HEK293 (cell line): ENCODE results near the gene CRIP2.

Source experiments
- PRDM1 ChIP-seq: fragments of 450-650 bp; formaldehyde crosslinking; IDR thresholded peaks from 2 replicates; pipeline ENCODE4; 2016; ENCODE audit warnings: missing biosample characterization, missing genetic modification characterization
- REPIN1 ChIP-seq: fragments of 450-650 bp; formaldehyde crosslinking; IDR thresholded peaks from 2 replicates; pipeline ENCODE4 v1.5.1; 2017; ENCODE audit warnings: missing biosample characterization, missing genetic modification characterization, low read depth
- SALL2 ChIP-seq: fragments of 450-650 bp; formaldehyde crosslinking; IDR thresholded peaks from 2 replicates; pipeline ENCODE4 v1.5.0; 2017; ENCODE audit warnings: missing biosample characterization, mild to moderate bottlenecking, missing genetic modification characterization, borderline replicate concordance
- TCF7L2 ChIP-seq: IDR thresholded peaks from 2 replicates; pipeline ENCODE4 v1.6.1; 2011; ENCODE audit warnings: low read depth, mild to moderate bottlenecking, inconsistent platforms, low read length, moderate library complexity, borderline replicate concordance
- ZBTB1 ChIP-seq: fragments of 450-650 bp; formaldehyde crosslinking; IDR thresholded peaks from 2 replicates; pipeline ENCODE4 v1.5.1; 2016; ENCODE audit warnings: missing biosample characterization, missing genetic modification characterization
- ZBTB7A ChIP-seq: fragments of 450-650 bp; formaldehyde crosslinking; IDR thresholded peaks from 2 replicates; pipeline ENCODE4 v1.5.1; 2016; ENCODE audit warnings: low read depth, missing biosample characterization, missing genetic modification characterization
- ZNF10 ChIP-seq: fragments of 450-650 bp; formaldehyde crosslinking; IDR thresholded peaks from 2 replicates; pipeline ENCODE4 v1.5.1; 2017; ENCODE audit warnings: missing biosample characterization, missing genetic modification characterization
- ZNF549 ChIP-seq: fragments of 450-650 bp; IDR thresholded peaks from 2 replicates; pipeline ENCODE4 v1.5.1; 2018; ENCODE audit warnings: missing biosample characterization, missing genetic modification characterization, mild to moderate bottlenecking, inconsistent platforms, moderate library complexity
- TF ChIP-seq, protein P1 (sequence below): fragments of 450-650 bp; formaldehyde crosslinking; IDR thresholded peaks from 2 replicates; pipeline ENCODE4 v1.5.1; 2016; ENCODE audit warnings: missing biosample characterization, missing genetic modification characterization
- TF ChIP-seq, protein P2 (sequence below): fragments of 450-650 bp; formaldehyde crosslinking; IDR thresholded peaks from 2 replicates; pipeline ENCODE4 v1.5.1; 2016; ENCODE audit warnings: missing biosample characterization, missing genetic modification characterization
- TF ChIP-seq, protein P3 (sequence below): fragments of 450-650 bp; formaldehyde crosslinking; IDR thresholded peaks from 2 replicates; pipeline ENCODE4 v1.5.1; 2016; ENCODE audit warnings: missing biosample characterization, missing genetic modification characterization, low read depth
- TF ChIP-seq, protein P4 (sequence below): fragments of 450-650 bp; formaldehyde crosslinking; conservative IDR thresholded peaks from 2 replicates; pipeline ENCODE4 v1.5.1; 2016; ENCODE audit warnings: low read depth, missing biosample characterization, missing genetic modification characterization

DNA sequence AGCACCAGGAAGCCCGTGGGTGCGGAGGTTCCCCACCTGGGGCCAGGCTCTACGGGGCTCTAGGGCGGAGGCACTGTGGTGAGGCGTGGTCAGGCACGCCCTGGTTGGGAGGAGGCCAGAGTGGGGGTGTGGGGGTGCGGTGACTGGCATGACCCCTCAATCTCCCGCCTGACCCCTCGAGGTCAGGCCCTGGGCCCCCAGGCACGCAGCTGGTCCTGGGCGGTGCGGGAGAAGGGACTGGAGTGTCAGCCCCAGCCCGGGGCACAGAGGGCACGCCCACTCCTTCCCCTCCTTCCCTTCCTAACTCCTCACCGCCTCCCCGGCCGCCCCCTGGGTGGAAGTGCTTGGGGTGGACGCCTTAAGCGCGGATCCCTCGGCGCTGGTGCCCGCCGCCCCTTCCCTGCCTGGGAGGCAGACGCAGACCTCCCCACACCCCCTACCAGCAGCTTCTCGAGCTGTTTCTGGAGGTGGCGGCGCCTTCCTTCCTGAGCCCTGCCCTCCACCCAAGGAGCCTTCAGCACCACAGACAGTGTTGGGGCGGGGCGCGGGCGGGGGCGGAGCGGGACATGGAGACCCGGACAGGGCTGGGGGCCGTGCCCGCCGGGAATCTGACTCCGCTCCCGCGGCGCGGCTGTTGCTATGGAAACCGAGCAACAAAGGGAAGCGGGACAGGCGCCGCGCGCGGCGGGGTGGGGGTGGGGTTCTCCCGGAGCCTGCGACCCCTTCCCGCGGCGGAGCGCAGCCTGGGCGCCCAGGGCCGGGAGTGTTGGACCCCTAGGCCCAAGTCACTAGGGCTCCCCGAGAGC, 741 bp upstream of the CRIP2 start:
- TF ChIP-seq, protein P1, sequence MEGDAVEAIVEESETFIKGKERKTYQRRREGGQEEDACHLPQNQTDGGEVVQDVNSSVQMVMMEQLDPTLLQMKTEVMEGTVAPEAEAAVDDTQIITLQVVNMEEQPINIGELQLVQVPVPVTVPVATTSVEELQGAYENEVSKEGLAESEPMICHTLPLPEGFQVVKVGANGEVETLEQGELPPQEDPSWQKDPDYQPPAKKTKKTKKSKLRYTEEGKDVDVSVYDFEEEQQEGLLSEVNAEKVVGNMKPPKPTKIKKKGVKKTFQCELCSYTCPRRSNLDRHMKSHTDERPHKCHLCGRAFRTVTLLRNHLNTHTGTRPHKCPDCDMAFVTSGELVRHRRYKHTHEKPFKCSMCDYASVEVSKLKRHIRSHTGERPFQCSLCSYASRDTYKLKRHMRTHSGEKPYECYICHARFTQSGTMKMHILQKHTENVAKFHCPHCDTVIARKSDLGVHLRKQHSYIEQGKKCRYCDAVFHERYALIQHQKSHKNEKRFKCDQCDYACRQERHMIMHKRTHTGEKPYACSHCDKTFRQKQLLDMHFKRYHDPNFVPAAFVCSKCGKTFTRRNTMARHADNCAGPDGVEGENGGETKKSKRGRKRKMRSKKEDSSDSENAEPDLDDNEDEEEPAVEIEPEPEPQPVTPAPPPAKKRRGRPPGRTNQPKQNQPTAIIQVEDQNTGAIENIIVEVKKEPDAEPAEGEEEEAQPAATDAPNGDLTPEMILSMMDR (tag by site-specific recombination) = no peak
- TF ChIP-seq ZBTB7A (tag by site-specific recombination) (peak; percentile 76), ZBTB1 (tag by site-specific recombination) (no peak), ZNF10 (tag by site-specific recombination) (no peak), REPIN1 (tag by site-specific recombination) (no peak), TCF7L2 (0 out of 2 replicates have a peak, but pooled peaks have one; percentile 54), ZNF549 (tag by site-specific recombination) (no peak), PRDM1 (tag by site-specific recombination) (no peak), SALL2 (tag by site-specific recombination) (no peak)
- TF ChIP-seq, protein P2, sequence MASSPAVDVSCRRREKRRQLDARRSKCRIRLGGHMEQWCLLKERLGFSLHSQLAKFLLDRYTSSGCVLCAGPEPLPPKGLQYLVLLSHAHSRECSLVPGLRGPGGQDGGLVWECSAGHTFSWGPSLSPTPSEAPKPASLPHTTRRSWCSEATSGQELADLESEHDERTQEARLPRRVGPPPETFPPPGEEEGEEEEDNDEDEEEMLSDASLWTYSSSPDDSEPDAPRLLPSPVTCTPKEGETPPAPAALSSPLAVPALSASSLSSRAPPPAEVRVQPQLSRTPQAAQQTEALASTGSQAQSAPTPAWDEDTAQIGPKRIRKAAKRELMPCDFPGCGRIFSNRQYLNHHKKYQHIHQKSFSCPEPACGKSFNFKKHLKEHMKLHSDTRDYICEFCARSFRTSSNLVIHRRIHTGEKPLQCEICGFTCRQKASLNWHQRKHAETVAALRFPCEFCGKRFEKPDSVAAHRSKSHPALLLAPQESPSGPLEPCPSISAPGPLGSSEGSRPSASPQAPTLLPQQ (tag by site-specific recombination) = peak; percentile 61; the same call in 1 of the 2 replicates
- TF ChIP-seq, protein P3, sequence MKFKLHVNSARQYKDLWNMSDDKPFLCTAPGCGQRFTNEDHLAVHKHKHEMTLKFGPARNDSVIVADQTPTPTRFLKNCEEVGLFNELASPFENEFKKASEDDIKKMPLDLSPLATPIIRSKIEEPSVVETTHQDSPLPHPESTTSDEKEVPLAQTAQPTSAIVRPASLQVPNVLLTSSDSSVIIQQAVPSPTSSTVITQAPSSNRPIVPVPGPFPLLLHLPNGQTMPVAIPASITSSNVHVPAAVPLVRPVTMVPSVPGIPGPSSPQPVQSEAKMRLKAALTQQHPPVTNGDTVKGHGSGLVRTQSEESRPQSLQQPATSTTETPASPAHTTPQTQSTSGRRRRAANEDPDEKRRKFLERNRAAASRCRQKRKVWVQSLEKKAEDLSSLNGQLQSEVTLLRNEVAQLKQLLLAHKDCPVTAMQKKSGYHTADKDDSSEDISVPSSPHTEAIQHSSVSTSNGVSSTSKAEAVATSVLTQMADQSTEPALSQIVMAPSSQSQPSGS (tag by site-specific recombination) = no peak
- TF ChIP-seq, protein P4, sequence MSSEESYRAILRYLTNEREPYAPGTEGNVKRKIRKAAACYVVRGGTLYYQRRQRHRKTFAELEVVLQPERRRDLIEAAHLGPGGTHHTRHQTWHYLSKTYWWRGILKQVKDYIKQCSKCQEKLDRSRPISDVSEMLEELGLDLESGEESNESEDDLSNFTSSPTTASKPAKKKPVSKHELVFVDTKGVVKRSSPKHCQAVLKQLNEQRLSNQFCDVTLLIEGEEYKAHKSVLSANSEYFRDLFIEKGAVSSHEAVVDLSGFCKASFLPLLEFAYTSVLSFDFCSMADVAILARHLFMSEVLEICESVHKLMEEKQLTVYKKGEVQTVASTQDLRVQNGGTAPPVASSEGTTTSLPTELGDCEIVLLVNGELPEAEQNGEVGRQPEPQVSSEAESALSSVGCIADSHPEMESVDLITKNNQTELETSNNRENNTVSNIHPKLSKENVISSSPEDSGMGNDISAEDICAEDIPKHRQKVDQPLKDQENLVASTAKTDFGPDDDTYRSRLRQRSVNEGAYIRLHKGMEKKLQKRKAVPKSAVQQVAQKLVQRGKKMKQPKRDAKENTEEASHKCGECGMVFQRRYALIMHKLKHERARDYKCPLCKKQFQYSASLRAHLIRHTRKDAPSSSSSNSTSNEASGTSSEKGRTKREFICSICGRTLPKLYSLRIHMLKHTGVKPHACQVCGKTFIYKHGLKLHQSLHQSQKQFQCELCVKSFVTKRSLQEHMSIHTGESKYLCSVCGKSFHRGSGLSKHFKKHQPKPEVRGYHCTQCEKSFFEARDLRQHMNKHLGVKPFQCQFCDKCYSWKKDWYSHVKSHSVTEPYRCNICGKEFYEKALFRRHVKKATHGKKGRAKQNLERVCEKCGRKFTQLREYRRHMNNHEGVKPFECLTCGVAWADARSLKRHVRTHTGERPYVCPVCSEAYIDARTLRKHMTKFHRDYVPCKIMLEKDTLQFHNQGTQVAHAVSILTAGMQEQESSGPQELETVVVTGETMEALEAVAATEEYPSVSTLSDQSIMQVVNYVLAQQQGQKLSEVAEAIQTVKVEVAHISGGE (tag by site-specific recombination) = no peak; the same call in 1 of the 2 replicates
